GM15510 (cell line): ENCODE measurements around the gene DLGAP3.

ENCODE experiments used
- POLR2A ChIP-seq: IDR thresholded peaks from 3 replicates; pipeline ENCODE4 v1.6.1; 2011; ENCODE audit warnings: borderline replicate concordance; ENCODE audit not compliant: insufficient read length; ENCODE audit errors: extremely low read depth

Gene DLGAP3, protein sequence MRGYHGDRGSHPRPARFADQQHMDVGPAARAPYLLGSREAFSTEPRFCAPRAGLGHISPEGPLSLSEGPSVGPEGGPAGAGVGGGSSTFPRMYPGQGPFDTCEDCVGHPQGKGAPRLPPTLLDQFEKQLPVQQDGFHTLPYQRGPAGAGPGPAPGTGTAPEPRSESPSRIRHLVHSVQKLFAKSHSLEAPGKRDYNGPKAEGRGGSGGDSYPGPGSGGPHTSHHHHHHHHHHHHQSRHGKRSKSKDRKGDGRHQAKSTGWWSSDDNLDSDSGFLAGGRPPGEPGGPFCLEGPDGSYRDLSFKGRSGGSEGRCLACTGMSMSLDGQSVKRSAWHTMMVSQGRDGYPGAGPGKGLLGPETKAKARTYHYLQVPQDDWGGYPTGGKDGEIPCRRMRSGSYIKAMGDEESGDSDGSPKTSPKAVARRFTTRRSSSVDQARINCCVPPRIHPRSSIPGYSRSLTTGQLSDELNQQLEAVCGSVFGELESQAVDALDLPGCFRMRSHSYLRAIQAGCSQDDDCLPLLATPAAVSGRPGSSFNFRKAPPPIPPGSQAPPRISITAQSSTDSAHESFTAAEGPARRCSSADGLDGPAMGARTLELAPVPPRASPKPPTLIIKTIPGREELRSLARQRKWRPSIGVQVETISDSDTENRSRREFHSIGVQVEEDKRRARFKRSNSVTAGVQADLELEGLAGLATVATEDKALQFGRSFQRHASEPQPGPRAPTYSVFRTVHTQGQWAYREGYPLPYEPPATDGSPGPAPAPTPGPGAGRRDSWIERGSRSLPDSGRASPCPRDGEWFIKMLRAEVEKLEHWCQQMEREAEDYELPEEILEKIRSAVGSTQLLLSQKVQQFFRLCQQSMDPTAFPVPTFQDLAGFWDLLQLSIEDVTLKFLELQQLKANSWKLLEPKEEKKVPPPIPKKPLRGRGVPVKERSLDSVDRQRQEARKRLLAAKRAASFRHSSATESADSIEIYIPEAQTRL

DNA sequence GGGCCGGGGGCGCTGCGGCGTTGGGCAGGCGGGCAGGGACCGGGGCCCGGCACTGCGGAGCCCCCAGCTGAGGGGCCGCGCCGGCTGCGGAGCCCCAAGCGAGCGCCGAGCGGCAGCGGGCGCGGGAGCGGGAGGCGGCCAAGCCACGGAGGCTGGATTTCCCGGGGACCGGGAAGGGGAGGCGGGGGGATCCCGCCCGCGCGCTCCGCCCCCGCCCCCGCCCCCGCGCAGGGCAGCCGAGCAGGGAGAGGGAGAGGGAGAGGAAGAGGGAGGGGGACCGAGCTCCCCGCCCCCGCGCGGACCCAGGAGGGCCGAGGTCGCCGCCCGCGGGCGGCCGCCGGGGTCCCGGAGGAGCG is at the start of gene DLGAP3:
Gene DLGAP3 (minus strand): TSS at position 154 of the 356 bp plus-strand sequence. CDS start 24,267 bp downstream, outside the sequence.
- no peak for TF ChIP-seq POLR2A

DNA sequence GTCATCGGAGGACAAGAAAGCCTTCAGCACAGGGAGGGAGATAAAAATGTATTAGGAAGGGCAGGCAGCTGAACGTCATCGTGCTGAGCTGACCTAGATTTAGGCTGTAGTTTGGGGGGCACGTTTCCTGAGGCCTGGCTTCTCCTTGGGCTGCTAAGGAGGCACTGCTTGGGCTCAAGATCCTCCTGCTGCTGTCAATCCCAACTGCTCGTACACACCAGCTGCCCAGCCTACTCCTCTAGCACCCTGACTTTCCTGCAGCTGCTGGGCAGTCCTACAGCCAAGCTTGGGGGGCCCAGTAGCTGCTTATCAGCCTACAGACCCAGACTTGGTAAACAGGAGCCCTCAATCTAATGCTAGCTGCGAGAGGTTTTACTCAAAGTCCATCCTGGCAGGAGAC is 49.5 kb upstream of the DLGAP3 start:
- no peak for TF ChIP-seq POLR2A

DNA sequence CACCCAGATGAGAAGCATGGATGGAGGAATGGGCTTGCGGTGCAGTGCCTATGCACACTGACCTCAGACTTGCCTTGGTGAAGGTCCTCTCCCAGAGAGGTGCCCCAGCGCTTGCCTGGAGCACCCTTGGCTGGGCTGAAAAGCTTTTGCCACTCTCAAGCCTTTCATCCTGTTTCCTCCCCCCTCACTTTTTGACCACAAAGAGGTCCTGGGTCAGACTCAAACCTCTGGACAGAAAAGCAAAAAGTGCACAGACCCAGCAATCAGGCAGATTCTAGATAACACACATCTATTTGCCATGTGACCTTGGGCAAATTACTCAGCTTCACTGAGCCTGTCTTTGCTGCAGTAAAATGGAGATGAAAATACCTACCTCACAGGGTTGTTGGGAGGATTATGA is 48.4 kb upstream of the DLGAP3 start:
- TF ChIP-seq POLR2A, result no peak

DNA sequence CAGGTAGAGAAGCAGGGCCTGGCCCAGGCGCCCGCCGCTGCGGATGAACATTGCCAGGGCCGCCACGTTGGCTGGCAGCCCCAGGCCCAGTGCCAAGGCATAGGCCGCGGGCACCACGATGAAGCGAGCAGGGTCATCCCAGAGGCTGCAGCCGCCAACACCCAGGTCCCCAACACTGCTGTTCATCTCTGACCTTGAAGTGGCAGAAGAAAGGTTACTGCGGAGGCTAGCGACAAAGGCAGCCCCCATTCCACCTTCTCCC is 47.7 kb upstream of the DLGAP3 start:
- TF ChIP-seq POLR2A, result no peak

DNA sequence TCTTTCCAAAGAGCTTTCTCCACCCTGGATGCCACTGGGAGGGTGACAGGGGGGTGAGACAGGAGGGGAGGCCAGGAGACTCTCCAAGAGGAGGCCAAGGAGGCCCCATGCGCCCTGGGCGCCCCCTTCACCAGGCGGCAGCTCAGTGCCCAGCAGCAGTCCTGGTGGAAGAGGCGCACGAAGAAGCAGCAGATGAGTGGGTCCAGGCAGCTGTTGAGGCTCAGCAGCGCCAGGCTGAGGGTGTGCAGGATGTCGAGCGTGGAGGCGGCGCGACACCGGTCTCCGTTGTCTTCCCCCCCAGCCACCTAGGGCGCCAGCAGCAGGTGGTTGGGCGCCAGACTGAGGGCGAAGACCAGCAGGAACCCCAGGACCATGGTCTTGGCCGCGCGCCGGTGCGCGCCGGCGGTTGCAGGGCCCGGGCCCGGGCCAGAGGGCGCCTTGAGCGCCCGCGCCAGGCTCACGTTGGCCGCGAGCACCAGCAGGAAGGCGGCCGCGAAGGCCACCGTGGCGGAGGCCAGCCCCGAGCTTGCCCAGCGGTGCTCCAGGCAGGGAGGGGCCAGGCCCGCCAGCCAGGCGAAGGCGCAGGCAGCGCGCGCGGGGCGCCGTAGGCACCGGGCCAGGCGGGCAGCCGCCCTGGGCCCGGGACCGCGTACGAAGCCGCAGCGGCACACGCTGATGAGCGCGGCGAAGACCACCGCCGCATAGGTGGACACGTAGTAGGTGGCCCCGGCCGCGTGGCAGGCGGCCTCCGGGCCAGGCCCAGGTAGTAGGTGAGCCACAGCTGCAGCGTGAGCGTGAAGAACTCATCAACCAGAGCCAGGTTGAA is 47.1 kb upstream of the DLGAP3 start:
- TF ChIP-seq POLR2A, result no peak

DNA sequence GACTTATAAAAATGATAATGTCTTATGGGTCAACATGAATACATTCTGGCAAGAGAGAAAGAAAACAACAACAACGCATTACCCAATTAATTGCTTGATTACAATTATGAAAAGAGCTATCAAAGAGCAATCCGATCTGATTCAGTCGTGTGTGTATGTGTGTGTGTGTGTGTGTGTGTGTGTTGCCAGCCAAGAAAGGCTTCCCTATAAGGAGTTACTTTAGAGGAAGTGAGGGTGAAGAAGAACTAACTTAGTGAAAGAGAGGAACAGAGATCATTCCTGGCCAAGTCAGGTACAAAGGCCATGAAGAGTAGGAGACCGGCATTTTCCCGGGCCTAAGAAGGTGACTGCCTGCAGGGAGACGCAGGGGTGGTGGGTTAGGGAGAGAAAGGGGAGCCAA is 46.3 kb upstream of the DLGAP3 start:
- no peak for TF ChIP-seq POLR2A

DNA sequence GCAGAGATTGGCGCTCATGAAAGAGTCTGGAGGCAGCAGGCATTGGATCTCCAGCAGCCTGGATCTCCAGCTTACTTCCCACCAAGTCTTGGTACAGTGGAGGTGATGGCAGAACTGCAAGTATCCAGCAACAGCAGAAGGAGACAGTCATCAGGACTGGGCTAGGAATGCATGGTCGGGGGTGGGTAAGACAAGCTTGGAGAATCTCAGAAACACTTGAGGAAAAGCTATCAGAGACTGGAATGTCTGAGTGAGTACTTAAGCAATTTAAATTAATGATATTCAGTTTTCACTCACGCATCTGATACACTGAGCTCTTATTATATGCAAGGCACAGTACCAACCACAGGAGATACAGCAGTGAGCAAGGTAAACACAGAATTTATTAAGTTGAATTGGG is 45.9 kb upstream of the DLGAP3 start:
- TF ChIP-seq POLR2A, result no peak

DNA sequence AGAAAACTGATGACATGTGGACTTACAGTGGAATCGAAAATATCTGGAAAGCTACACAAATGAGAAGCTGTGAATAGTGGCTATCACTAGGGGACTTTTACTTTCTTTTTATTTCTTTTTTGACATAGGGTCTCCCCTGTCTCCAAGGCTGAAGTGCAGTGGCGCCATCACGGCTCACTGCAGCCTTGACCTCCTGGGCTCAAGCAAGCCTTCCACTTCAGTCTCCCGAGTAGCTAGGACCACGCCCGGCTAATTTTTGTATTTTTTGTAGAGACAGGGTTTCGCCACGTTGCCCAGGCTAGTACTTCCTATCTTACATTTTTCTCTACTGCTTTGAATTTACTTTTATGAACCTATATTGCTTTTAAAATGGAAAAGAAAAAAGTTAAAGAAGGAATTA is 45.2 kb upstream of the DLGAP3 start:
- no peak for TF ChIP-seq POLR2A

DNA sequence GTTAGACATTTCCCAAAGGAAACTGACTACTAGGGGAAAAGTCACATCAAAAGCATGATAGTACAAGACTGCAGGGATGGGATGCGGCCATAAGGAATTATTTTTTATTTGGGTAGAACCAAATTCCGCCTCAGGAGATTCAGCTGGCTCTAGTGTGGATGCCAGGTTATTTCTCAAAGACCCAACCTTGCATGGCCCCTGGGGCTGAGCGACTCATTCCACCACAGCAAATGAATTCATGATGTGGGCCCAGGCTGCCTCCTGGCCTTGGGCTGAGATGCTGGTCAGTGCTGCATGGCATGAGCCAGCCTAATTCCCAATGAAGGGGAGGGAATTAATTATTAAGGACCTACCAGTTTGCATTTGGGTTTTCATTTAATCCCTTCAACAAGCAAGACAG is 43.9 kb upstream of the DLGAP3 start:
- TF ChIP-seq POLR2A, result no peak

DNA sequence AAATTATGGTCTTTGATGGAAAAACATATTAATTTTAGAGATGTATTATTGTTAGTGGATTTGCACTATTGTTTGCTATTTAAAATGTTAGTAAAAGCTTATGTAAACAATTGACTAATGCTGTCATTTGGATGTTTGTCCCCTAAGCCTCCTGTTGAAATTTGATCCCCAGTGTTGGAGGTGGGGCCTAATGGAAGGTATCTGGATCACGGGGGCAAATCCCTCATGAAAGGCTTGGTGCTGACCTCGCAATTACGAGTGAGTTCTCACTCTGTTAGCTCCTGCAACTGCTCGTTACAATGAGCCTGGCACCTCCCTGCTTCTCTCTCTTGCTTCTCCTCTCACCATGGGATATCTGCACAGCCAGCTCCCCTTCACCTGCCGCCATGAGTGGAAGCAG is 41.4 kb upstream of the DLGAP3 start:
- TF ChIP-seq POLR2A, result no peak

DNA sequence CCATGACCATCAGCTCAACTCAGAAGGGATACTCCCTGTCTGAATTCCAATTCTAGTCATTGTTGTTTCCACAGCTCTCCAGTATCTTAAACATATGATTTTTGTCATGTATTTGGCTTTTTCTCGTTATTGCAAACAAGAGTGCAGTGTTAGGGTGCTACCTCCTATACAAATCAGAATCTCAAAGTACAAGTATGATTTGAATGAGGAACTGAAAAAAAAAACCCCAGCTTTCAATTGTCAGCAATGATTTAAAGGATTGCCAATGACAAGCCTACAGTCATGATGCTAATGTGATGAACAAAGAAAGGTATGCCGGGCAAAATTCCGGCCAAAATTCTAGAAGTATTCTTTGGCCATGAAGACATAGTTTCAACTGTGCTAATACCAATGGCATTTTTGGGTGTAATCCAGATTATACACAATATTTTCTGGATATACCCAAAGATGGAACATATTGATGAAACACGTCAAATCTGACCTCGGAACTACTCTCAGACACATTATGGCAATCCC is 40.8 kb upstream of the DLGAP3 start:
- TF ChIP-seq POLR2A, result no peak

DNA sequence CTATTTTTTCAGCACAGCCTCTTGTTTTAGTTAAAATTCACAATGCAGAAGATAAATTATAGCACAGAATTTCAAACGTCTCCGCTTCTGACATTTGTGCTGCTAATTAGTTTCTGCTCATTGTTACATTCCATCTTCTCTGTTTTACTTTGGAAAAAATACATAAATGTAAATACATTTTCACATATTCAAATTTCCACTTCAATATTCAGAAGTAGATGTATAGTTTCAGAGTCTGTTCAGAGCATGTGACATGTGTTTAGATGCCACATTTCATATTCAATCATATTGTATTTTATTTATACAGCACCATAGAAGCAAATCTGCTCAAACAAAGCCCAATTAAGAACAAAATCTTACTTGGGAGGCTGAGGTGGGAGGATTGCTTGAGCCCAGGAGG is 36.1 kb upstream of the DLGAP3 start:
- no peak for TF ChIP-seq POLR2A

DNA sequence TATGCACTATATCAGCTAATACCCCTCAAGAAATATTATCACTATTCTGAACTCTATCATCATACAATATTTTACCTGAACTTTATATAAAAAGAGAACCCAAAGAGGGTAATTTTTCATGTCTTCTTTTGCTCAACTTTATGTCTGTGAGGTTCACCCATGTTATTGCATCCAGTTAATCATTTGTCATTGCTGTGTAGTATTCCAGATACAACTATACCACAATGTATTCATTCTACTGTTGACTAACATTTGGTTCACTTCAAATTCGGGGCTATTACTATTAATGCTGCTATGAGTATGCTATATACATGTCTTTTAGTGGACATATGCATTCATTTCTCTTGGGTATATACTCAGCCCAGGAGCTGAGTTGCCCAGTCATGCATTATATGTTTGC is 21.0 kb upstream of the DLGAP3 start:
- no peak for TF ChIP-seq POLR2A

DNA sequence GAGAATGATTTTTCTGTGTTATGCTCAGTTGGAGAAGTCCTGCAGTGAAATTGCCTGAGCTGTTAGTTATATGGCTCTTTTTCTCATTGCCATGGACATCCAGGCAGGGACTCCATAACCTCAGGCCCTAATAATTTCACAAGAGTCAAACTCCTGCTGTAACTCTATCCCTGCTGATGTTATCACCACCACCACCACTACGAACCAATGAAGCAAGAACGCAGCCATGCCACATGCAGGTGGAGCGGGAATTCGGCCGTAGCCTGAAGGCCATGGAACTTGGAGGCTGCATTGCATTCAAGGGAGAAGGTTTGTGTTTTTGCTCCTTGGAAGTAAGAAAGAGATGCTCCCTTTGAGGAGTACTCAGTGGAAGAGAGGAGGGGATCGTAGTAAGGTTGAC is 16.8 kb upstream of the DLGAP3 start:
- TF ChIP-seq POLR2A, result no peak

DNA sequence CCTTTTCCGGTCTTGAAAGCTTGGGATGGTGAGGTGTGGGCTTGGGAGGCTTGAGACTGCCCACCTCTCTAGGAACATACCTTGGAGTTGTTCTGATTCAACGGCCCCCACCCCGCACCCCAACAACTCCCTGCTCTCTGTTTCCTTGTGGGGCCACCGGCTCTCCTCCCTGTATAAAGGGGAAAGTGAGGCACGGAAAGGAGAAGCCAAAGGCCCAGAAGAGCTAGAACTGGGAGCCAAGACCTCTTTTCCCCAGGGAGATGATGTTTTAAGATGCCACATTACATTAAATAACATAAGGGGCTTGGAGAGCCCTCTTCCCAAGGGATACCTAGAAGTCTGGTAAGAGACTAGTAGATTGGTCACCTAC is 1.2 kb upstream of the DLGAP3 start:
- TF ChIP-seq POLR2A, result no peak
